SK-N-SH (cell line): Measurements from ENCODE around the gene SECISBP2L.

Source experiments
- EP300 ChIP-seq, 2 experiments: IDR thresholded peaks; 2 replicates each; pipeline versions ENCODE4 v1.4.0 to v1.6.1; 2012; ENCODE audit warnings: borderline replicate concordance in 1 of 2, low read depth in 1 of 2, low read length in 1 of 2
- RFX5 ChIP-seq: IDR thresholded peaks from 2 replicates; pipeline ENCODE4 v1.6.1; 2012; ENCODE audit warnings: mild to moderate bottlenecking, improper control_type of control experiment, low read length
- SMC3 ChIP-seq: IDR thresholded peaks from 2 replicates; pipeline ENCODE4 v1.6.1; 2012; ENCODE audit warnings: low read depth, low read length, improper control_type of control experiment
- TAF1 ChIP-seq: IDR thresholded peaks from 2 replicates; pipeline ENCODE4 v1.6.1; 2012; ENCODE audit warnings: low read depth, mild to moderate bottlenecking, low read length, moderate library complexity, borderline replicate concordance
- TEAD4 ChIP-seq: IDR thresholded peaks from 2 replicates; pipeline ENCODE4 v1.4.0; 2012; ENCODE audit warnings: mild to moderate bottlenecking, borderline replicate concordance; ENCODE audit not compliant: insufficient read depth
- TF ChIP-seq, protein P1 (sequence below): fragments of 200-600 bp; sonication (generic); IDR thresholded peaks from 2 replicates; pipeline ENCODE4 v1.6.1; 2017; ENCODE audit warnings: antibody characterized with exemption, mild to moderate bottlenecking, moderate library complexity
- TF ChIP-seq, protein P2 (sequence below): IDR thresholded peaks from 2 replicates; pipeline ENCODE4 v1.4.0; 2012; ENCODE audit warnings: low read depth, borderline replicate concordance
- TF ChIP-seq, protein P3 (sequence below): IDR thresholded peaks from 2 replicates; pipeline ENCODE4 v1.4.0; 2012; ENCODE audit warnings: low read depth

DNA sequence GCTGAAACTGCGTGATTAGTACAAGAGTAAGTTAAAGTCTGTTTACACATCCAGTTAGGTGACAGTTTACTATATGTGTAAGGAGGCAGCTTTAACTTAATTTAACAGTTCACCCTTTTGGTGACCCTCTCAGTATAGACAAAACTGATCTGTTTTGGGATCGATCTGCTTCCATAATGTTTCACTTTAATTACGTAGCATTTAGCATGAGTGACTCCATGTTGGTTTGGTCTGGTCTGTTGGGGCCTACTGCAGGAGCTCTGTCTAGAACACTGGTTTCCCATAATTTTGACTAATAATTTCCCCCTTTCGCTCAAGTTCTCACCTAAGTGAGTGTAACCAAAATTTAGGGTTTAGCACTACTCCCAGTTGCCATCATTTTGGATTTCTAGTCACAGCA, 6.4 kb upstream of the SECISBP2L start:
- TF ChIP-seq, protein P1, sequence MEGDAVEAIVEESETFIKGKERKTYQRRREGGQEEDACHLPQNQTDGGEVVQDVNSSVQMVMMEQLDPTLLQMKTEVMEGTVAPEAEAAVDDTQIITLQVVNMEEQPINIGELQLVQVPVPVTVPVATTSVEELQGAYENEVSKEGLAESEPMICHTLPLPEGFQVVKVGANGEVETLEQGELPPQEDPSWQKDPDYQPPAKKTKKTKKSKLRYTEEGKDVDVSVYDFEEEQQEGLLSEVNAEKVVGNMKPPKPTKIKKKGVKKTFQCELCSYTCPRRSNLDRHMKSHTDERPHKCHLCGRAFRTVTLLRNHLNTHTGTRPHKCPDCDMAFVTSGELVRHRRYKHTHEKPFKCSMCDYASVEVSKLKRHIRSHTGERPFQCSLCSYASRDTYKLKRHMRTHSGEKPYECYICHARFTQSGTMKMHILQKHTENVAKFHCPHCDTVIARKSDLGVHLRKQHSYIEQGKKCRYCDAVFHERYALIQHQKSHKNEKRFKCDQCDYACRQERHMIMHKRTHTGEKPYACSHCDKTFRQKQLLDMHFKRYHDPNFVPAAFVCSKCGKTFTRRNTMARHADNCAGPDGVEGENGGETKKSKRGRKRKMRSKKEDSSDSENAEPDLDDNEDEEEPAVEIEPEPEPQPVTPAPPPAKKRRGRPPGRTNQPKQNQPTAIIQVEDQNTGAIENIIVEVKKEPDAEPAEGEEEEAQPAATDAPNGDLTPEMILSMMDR: no peak
- TF ChIP-seq TEAD4 (no peak), RFX5 (no peak), TAF1 (no peak), EP300 (IDR thresholded peaks at IDR 0.05; ENCODE audit: borderline replicate concordance in 1 of 2, low read depth in 1 of 2, low read length in 1 of 2) (no peak), SMC3 (no peak)
- TF ChIP-seq, protein P2, sequence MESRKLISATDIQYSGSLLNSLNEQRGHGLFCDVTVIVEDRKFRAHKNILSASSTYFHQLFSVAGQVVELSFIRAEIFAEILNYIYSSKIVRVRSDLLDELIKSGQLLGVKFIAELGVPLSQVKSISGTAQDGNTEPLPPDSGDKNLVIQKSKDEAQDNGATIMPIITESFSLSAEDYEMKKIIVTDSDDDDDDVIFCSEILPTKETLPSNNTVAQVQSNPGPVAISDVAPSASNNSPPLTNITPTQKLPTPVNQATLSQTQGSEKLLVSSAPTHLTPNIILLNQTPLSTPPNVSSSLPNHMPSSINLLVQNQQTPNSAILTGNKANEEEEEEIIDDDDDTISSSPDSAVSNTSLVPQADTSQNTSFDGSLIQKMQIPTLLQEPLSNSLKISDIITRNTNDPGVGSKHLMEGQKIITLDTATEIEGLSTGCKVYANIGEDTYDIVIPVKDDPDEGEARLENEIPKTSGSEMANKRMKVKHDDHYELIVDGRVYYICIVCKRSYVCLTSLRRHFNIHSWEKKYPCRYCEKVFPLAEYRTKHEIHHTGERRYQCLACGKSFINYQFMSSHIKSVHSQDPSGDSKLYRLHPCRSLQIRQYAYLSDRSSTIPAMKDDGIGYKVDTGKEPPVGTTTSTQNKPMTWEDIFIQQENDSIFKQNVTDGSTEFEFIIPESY: no peak
- TF ChIP-seq, protein P3, sequence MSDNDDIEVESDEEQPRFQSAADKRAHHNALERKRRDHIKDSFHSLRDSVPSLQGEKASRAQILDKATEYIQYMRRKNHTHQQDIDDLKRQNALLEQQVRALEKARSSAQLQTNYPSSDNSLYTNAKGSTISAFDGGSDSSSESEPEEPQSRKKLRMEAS: no peak
